Neural cell (in vitro differentiated cells): ENCODE measurements around the gene HLA-DRB5.
"Not testable (repeated sequence)": the region's sequence is repeated elsewhere in the genome, so short reads cannot be mapped to it uniquely, and the experiment has no call there.

Source experiments
- EP300 ChIP-seq: fragments of 450-650 bp; conservative IDR thresholded peaks from 2 replicates; pipeline ENCODE4 v1.6.1; 2014; ENCODE audit warnings: antibody characterized with exemption, mild to moderate bottlenecking, moderate library complexity; ENCODE audit not compliant: poor library complexity, severe bottlenecking
- EZH2 ChIP-seq: fragments of 200-600, 300-800 bp; shearing (Covaris generic), sonication (generic); IDR thresholded peaks from 2 replicates; pipeline ENCODE4 v1.6.1; 2014; ENCODE audit warnings: antibody characterized with exemption, low read length, borderline replicate concordance, mild to moderate bottlenecking; ENCODE audit not compliant: insufficient read depth, poor library complexity, severe bottlenecking
- POLR2AphosphoS5 ChIP-seq: IDR thresholded peaks from 2 replicates; pipeline ENCODE4 v1.6.1; 2012
- TF ChIP-seq, protein P1 (sequence below): fragments of 450-650 bp; IDR thresholded peaks from 2 replicates; pipeline ENCODE4 v1.5.1; 2014; ENCODE audit warnings: antibody characterized with exemption, mild to moderate bottlenecking, moderate library complexity; ENCODE audit not compliant: poor library complexity, severe bottlenecking

DNA sequence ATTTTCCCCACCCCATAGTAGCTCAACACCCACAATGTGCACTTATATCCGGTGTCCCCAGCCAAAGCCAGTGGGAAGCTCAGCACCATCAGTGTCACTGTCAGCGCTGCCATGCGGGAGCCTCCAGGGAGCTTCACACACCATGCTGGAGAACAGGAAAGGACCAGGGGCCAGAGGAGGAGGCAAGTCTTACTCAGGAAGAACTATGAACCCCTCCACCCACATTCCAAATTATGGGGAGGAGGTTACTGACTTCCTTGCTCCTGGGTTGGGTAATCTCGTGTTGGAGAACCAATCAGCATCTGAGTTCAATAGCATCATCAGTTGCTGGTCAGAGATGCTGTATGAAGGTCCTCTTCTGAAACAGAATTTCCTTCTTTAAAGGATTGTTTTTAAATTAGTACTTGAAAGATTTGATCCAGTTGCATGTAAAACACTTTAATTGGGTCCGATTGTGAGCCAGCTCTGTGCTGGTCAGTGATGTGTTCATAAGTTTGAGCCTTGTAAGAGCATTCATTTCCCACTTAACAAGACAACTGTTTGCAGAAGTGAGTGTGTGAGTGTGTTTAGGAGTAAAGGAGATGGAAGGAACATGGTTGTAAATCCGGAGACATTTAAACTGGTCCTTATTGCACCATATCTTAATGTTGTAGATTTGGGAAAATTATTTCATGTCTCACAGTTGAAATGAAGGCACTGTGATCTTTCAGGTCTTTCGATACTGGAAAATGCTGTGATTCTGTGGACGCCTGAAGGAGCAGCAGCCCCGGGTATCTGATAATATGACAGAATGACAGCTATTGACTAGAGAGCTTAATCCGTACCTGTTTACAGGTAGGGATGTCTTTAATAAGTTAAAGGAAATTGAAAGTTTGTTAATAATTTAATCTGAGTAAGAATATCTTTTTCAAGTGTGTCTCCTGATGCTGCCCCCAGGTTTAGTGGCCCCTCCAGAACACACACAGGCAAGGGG, 56.4 kb downstream of the HLA-DRB5 start:
- TF ChIP-seq, protein P1, sequence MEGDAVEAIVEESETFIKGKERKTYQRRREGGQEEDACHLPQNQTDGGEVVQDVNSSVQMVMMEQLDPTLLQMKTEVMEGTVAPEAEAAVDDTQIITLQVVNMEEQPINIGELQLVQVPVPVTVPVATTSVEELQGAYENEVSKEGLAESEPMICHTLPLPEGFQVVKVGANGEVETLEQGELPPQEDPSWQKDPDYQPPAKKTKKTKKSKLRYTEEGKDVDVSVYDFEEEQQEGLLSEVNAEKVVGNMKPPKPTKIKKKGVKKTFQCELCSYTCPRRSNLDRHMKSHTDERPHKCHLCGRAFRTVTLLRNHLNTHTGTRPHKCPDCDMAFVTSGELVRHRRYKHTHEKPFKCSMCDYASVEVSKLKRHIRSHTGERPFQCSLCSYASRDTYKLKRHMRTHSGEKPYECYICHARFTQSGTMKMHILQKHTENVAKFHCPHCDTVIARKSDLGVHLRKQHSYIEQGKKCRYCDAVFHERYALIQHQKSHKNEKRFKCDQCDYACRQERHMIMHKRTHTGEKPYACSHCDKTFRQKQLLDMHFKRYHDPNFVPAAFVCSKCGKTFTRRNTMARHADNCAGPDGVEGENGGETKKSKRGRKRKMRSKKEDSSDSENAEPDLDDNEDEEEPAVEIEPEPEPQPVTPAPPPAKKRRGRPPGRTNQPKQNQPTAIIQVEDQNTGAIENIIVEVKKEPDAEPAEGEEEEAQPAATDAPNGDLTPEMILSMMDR = not testable (repeated sequence)
- not testable (repeated sequence) for TF ChIP-seq POLR2AphosphoS5, EP300, EZH2
